Tibial nerve (tissue), 4 donors: ENCODE measurements around the gene FOSL2.

Experiments used
- EP300 ChIP-seq, 2 donors: sonication (generic); formaldehyde crosslinking; IDR thresholded peaks; one replicate each; pipeline ENCODE4 v1.6.1; 2017; ENCODE audit warnings: antibody characterized with exemption in 2 of 2, mild to moderate bottlenecking in 1 of 2
- POLR2A ChIP-seq, 2 donors: fragments of 450-650 bp; IDR thresholded peaks; one replicate each; pipeline ENCODE4 v1.6.1; 2017; ENCODE audit warnings: antibody characterized with exemption in 2 of 2, mild to moderate bottlenecking in 2 of 2, moderate library complexity in 2 of 2
- TF ChIP-seq, protein P1 (sequence below), 5 experiments: fragments of 200-600 bp in 3 of 5; fragments of 450-650 bp in 2 of 5; sonication (generic) in 3 of 5; IDR thresholded peaks; one replicate each; pipeline ENCODE4 v1.5.1; 2016 to 2019; ENCODE audit warnings: antibody characterized with exemption in 5 of 5, mild to moderate bottlenecking in 3 of 5, moderate library complexity in 2 of 5

- TF ChIP-seq, protein P1, sequence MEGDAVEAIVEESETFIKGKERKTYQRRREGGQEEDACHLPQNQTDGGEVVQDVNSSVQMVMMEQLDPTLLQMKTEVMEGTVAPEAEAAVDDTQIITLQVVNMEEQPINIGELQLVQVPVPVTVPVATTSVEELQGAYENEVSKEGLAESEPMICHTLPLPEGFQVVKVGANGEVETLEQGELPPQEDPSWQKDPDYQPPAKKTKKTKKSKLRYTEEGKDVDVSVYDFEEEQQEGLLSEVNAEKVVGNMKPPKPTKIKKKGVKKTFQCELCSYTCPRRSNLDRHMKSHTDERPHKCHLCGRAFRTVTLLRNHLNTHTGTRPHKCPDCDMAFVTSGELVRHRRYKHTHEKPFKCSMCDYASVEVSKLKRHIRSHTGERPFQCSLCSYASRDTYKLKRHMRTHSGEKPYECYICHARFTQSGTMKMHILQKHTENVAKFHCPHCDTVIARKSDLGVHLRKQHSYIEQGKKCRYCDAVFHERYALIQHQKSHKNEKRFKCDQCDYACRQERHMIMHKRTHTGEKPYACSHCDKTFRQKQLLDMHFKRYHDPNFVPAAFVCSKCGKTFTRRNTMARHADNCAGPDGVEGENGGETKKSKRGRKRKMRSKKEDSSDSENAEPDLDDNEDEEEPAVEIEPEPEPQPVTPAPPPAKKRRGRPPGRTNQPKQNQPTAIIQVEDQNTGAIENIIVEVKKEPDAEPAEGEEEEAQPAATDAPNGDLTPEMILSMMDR (IDR thresholded peaks at IDR 0.05) = no peak
- no peak for TF ChIP-seq POLR2A (IDR thresholded peaks at IDR 0.05)
- no peak for TF ChIP-seq EP300 (IDR thresholded peaks at IDR 0.05)
Measured at GRCh38 chr2:28437149-28437835, 44.6 kb downstream of the FOSL2 start.
